ENCODE measurements around the gene GNAZ. TPM values are rescaled to one million over a fixed set of nuclear protein-coding genes. Genes with fewer than 3 reads are reported as not detected.

The GNAZ gene
- total RNA-seq, 1 experiment from 2014 or later = 33.0 TPM

DNA sequence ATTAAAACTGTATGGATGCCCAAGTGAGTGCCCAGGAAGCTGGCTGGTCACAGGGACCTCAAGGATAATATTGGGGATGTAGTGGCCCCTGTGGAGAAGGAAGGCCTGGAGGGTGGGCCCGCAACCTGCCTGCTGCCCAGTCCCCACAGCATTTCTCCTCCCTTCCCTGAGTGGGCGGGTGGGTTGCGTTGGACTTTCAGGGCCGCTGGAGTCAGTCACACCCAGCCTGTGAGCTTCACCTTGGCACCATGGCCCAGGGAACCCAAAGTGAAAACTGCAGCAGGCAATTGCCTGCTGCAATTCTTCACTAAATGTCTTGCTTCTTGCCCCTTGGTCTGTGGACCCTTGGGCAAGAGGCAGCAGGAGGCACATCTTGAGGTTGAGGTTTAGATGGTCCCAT is 4.7 kb downstream of the GNAZ start:
- Histone ChIP-seq H3K4me1 (ENCODE audit: low read length) (peaks cover 52% of the 10 kb centered on the region), H3K4me2 (ENCODE audit: low read depth, low read length, poor library complexity, severe bottlenecking) (peak overlapping the region; percentile 28), H3K9ac (ENCODE audit: low read length) (peak overlapping the region; percentile 11; the same call in 1 of the 2 replicates), H3K4me3 (ENCODE audit: low read length) (no peak overlapping the region), H3K27ac (ENCODE audit: low read length) (peak overlapping the region; percentile 48), H4K20me1 (ENCODE audit: insufficient read depth, low read depth, low read length) (peaks cover 26% of the 10 kb centered on the region; the same call in 1 of the 2 replicates), H3K9me3 (ENCODE audit: low read length) (no peaks in the 10 kb centered on the region), H2AFZ (ENCODE audit: low read length) (no peak overlapping the region), H3K27me3 (ENCODE audit: low read length) (no peaks in the 10 kb centered on the region), H3K36me3 (ENCODE audit: insufficient read depth, low read length) (no peaks in the 10 kb centered on the region), H3K9me2 (replicated peaks; ENCODE audit: insufficient read depth, low read length) (no peaks in the 10 kb centered on the region), H3K79me2 (ENCODE audit: low read length) (peaks cover 89% of the 10 kb centered on the region)
- no peak for DNase-seq

DNA sequence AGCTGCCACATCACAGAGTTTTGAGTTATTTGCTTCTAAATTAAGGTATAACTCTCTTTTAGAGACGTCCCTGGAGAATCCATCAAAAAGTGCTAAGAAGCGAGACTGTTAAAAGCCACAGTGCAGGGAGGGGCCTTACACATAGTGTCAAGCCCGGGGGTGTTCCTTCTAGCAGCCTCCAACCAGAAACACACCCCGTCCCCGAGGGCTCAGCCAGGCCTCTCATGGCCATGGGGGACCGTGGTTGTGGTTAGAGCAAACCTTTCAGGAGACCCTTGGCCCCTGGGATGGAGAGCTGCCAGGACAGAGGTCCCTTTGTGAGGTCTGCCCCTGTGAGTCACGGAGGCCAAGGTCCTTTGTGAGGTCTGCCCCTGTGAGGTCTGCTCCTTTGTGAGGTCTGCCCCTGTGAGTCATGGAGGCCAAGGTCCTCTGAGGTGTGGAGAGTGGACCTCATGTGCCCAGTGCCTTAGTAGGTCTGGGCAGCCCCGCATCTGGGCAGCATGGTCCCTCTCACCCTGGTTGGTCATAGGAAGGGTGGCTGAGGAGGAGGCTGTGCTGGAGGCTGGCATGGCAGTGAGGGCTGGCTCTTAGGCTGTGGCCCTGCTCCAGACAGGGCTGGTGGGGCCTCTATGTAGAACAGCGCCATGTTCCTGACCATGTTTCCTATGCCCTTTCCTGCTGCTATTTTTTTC is 5.4 kb downstream of the GNAZ start:
- Histone ChIP-seq H3K4me1 (ENCODE audit: low read length) (peaks cover 52% of the 10 kb centered on the region), H3K4me2 (ENCODE audit: low read depth, low read length, poor library complexity, severe bottlenecking) (peak overlapping the region; percentile 28), H3K79me2 (ENCODE audit: low read length) (peaks cover 93% of the 10 kb centered on the region), H2AFZ (ENCODE audit: low read length) (no peak overlapping the region), H3K27me3 (ENCODE audit: low read length) (no peaks in the 10 kb centered on the region), H3K36me3 (ENCODE audit: insufficient read depth, low read length) (no peaks in the 10 kb centered on the region), H3K9ac (ENCODE audit: low read length) (peak overlapping the region; percentile 11; the same call in 1 of the 2 replicates), H3K9me2 (replicated peaks; ENCODE audit: insufficient read depth, low read length) (no peaks in the 10 kb centered on the region), H3K4me3 (ENCODE audit: low read length) (no peak overlapping the region), H4K20me1 (ENCODE audit: insufficient read depth, low read depth, low read length) (peaks cover 26% of the 10 kb centered on the region; the same call in 1 of the 2 replicates), H3K9me3 (ENCODE audit: low read length) (no peaks in the 10 kb centered on the region), H3K27ac (ENCODE audit: low read length) (peak overlapping the region; percentile 48)
- DNase-seq = peak; percentile 60

DNA sequence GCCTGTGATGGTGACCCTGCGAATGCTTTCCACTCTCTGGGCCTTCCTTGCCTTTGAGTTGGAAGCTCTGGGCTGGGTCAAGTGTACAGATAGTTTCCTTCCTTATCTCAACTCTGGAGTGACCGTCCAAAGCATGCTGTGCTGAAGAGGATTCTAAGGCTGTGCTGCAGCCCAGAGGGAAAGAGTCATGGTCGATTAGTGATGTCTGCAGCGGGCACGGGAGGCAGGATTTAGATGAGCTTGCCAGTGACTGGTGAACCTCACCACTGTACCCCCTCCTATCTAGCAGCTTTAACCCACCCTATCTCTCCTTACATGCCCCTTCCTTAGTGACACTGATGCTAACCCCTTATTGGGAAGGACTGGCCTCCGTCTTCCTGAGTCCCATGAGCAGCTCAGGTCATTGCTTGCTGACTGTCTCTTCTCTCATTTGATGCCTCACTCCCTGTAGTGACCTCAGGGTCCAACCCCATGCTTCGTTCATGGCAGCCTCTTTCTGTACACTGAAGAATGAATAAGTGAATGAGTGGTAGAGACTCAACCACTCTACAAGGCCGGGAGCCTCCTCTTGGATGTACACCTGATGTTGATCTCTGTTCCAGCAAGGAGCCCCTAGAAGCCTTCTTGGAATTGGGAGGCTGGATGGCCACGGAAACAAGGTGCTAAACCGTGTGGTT is 6.7 kb downstream of the GNAZ start:
- H2AFZ ChIP-seq (ENCODE audit: low read length) = no peak overlapping the region

DNA sequence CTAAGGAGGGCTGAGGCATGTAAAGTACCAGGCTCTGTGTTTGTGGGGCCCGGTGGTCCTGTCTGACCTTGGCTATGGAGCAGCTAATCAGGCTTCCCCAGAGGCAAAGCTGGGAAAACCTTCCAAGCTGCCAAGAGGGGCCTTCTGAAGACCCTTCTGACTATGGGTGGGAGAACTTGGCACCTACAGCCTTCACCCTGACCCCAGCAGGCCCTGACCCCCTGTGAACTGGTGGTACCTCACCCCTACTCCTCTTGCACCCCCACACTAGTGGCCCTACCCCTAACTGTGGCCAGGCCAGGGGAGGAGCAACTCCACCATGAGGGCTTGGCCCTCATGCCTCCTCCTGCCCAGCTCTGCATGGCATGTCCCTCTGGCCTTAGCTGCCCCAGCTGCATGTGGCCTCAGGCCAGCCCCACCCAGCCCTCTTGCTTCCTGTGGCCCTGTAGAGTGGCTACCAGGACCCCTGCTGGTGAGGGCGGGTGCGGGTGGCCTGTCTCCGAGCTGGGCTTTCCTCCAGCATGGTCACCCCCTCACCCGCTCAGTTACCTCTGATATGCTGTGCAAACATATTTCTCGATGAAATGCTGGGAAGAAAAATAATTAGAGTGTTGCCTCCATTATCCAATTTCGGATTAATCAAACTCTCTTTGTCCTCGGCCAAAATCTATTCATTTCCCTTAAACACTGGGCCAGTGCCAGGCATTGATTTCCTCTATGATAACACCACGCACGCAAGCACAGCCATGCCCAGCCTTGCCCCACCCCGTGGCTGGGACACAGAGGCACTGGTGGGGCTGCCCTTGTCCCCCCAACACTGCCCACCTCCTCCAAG is 7.5 kb downstream of the GNAZ start:
- H3K4me1 ChIP-seq (ENCODE audit: low read length) = peaks cover 40% of the 10 kb centered on the region
- no peak overlapping the region for H3K4me2 ChIP-seq (ENCODE audit: low read depth, low read length, poor library complexity, severe bottlenecking)
- H3K79me2 ChIP-seq (ENCODE audit: low read length) = peaks cover 77% of the 10 kb centered on the region
- H2AFZ ChIP-seq (ENCODE audit: low read length) = no peak overlapping the region
- peaks cover 11% of the 10 kb centered on the region; the same call in 1 of the 2 replicates for H4K20me1 ChIP-seq (ENCODE audit: insufficient read depth, low read depth, low read length)
- H3K36me3 ChIP-seq (ENCODE audit: insufficient read depth, low read length) = no peaks in the 10 kb centered on the region
- H3K9me2 ChIP-seq (replicated peaks; ENCODE audit: insufficient read depth, low read length) = no peaks in the 10 kb centered on the region
- H3K27ac ChIP-seq (ENCODE audit: low read length) = no peak overlapping the region
- no peak overlapping the region for H3K4me3 ChIP-seq (ENCODE audit: low read length)
- no peak for DNase-seq
- no peaks in the 10 kb centered on the region for H3K27me3 ChIP-seq (ENCODE audit: low read length)
- H3K9me3 ChIP-seq (ENCODE audit: low read length) = no peaks in the 10 kb centered on the region
- H3K9ac ChIP-seq (ENCODE audit: low read length) = no peak overlapping the region

More for the DNA sequence above, 6.7 kb downstream of the GNAZ start:
- Histone ChIP-seq H3K79me2 (ENCODE audit: low read length) (peaks cover 85% of the 10 kb centered on the region), H3K4me1 (ENCODE audit: low read length) (peaks cover 41% of the 10 kb centered on the region), H3K4me3 (ENCODE audit: low read length) (no peak overlapping the region), H3K9me2 (replicated peaks; ENCODE audit: insufficient read depth, low read length) (no peaks in the 10 kb centered on the region), H3K27ac (ENCODE audit: low read length) (no peak overlapping the region), H3K9me3 (ENCODE audit: low read length) (no peaks in the 10 kb centered on the region), H3K27me3 (ENCODE audit: low read length) (no peaks in the 10 kb centered on the region), H3K9ac (ENCODE audit: low read length) (no peak overlapping the region), H3K4me2 (ENCODE audit: low read depth, low read length, poor library complexity, severe bottlenecking) (no peak overlapping the region), H3K36me3 (ENCODE audit: insufficient read depth, low read length) (no peaks in the 10 kb centered on the region), H4K20me1 (ENCODE audit: insufficient read depth, low read depth, low read length) (peaks cover 17% of the 10 kb centered on the region; the same call in 1 of the 2 replicates)
- no peak for DNase-seq

DNA sequence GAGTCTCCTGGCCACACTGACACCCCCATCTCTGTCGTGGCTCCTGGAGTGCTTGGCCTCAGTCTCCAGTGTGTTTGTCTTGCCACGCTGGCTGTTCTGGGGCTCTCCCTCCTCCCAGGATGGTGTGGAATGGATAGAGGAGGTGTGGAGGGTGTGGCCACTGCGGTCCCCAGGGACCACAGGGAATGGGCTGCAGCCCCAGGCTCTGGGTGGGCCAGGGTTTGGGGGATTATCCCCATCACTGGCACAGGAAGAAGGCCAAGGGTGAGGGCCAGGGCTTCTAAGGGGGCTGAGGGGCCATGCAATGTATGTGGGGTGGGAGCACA is 8.1 kb downstream of the GNAZ start:
- H3K27ac ChIP-seq (ENCODE audit: low read length) = no peak overlapping the region
- no peak overlapping the region for H2AFZ ChIP-seq (ENCODE audit: low read length)
- H3K4me3 ChIP-seq (ENCODE audit: low read length) = no peak overlapping the region
- H3K27me3 ChIP-seq (ENCODE audit: low read length) = no peaks in the 10 kb centered on the region
- H3K4me2 ChIP-seq (ENCODE audit: low read depth, low read length, poor library complexity, severe bottlenecking) = no peak overlapping the region
- H3K9me2 ChIP-seq (replicated peaks; ENCODE audit: insufficient read depth, low read length) = no peaks in the 10 kb centered on the region
- H4K20me1 ChIP-seq (ENCODE audit: insufficient read depth, low read depth, low read length) = peaks cover 9% of the 10 kb centered on the region; the same call in 1 of the 2 replicates
- no peaks in the 10 kb centered on the region for H3K36me3 ChIP-seq (ENCODE audit: insufficient read depth, low read length)
- no peaks in the 10 kb centered on the region for H3K9me3 ChIP-seq (ENCODE audit: low read length)
- no peak for DNase-seq
- peaks cover 40% of the 10 kb centered on the region for H3K4me1 ChIP-seq (ENCODE audit: low read length)
- H3K79me2 ChIP-seq (ENCODE audit: low read length) = peaks cover 72% of the 10 kb centered on the region
- no peak overlapping the region for H3K9ac ChIP-seq (ENCODE audit: low read length)

DNA sequence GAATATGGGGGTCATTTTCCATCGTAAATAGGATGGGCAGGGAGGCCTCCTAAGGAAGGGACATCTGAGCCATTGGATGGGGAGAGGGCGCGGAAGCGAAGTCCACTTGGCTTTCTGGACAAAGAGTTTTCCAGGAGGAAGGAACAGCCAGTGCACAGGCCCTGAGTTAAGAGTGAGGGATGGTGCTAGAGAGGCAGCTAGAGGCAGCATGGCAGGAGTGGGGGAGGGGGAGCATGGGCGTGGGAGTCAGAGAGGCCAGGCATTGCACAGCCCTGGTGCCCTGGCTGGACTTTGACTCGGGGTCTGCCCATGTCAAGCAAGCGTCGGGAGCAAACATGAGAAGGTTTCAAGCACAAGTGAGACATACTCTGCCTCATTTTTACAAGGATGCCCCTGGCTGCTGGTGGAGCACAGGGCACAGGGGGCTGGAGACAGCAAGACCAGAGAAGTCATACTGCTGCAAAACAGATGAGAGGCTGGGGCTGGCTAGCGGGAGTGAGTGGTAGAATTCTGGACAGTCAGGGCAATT is 9.0 kb downstream of the GNAZ start:
- DNase-seq = no peak
- Histone ChIP-seq H3K4me3 (ENCODE audit: low read length) (no peak overlapping the region), H3K27ac (ENCODE audit: low read length) (no peak overlapping the region), H3K9me3 (ENCODE audit: low read length) (no peaks in the 10 kb centered on the region), H3K4me2 (ENCODE audit: low read depth, low read length, poor library complexity, severe bottlenecking) (no peak overlapping the region), H3K36me3 (ENCODE audit: insufficient read depth, low read length) (no peaks in the 10 kb centered on the region), H3K27me3 (ENCODE audit: low read length) (no peaks in the 10 kb centered on the region), H4K20me1 (ENCODE audit: insufficient read depth, low read depth, low read length) (0 out of 2 replicates have a peak, but pooled peaks cover 7% of the 10 kb centered on the region), H2AFZ (ENCODE audit: low read length) (no peak overlapping the region), H3K9ac (ENCODE audit: low read length) (no peak overlapping the region), H3K4me1 (ENCODE audit: low read length) (peaks cover 31% of the 10 kb centered on the region), H3K79me2 (ENCODE audit: low read length) (peaks cover 67% of the 10 kb centered on the region), H3K9me2 (replicated peaks; ENCODE audit: insufficient read depth, low read length) (no peaks in the 10 kb centered on the region)

DNA sequence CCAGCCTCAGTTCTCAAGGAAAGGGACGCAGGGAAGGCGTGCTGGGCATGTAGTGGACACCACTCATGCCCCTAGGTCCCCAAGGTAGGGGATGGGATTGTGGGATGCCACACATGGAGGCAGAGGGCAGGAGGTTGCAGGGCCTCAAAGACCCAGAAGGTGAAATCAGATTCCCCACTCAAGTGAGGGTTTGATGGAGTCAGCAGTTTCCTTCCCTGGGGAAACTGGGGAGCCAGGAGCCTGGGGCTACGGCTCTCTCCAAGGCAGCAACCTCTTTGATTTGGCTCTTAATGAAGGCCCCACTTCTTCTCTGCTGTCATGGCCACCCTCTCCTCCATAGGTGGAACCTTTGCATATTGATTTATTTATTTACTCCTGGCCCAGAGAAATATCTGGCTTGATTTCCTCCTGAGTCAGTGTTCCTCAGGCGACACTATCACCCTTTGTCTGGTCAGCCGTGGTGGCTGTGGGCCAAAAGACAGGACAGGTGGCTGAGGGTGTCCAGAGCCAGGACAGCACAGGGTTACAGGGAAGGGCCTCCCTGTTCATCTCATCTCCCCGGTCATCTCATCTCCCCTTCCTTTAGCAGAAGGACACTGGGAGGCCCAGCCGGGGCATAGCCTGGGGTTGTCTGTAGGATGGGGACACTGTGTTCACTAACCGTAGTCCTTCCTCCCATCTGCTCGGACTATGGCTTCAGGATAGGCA is 9.6 kb downstream of the GNAZ start:
- Histone ChIP-seq H3K9me2 (replicated peaks; ENCODE audit: insufficient read depth, low read length) (no peaks in the 10 kb centered on the region), H2AFZ (ENCODE audit: low read length) (no peak overlapping the region), H3K4me1 (ENCODE audit: low read length) (peaks cover 24% of the 10 kb centered on the region), H3K4me2 (ENCODE audit: low read depth, low read length, poor library complexity, severe bottlenecking) (no peak overlapping the region), H3K27me3 (ENCODE audit: low read length) (no peaks in the 10 kb centered on the region), H3K27ac (ENCODE audit: low read length) (no peak overlapping the region), H3K36me3 (ENCODE audit: insufficient read depth, low read length) (no peaks in the 10 kb centered on the region), H4K20me1 (ENCODE audit: insufficient read depth, low read depth, low read length) (0 out of 2 replicates have a peak, but pooled peaks cover 4% of the 10 kb centered on the region), H3K9me3 (ENCODE audit: low read length) (no peaks in the 10 kb centered on the region), H3K4me3 (ENCODE audit: low read length) (no peak overlapping the region), H3K79me2 (ENCODE audit: low read length) (peaks cover 68% of the 10 kb centered on the region), H3K9ac (ENCODE audit: low read length) (no peak overlapping the region)
- no peak for DNase-seq

Data from Karpas-422 (cell line).